ENCODE results near the gene IGSF3.

The IGSF3 gene

DNA sequence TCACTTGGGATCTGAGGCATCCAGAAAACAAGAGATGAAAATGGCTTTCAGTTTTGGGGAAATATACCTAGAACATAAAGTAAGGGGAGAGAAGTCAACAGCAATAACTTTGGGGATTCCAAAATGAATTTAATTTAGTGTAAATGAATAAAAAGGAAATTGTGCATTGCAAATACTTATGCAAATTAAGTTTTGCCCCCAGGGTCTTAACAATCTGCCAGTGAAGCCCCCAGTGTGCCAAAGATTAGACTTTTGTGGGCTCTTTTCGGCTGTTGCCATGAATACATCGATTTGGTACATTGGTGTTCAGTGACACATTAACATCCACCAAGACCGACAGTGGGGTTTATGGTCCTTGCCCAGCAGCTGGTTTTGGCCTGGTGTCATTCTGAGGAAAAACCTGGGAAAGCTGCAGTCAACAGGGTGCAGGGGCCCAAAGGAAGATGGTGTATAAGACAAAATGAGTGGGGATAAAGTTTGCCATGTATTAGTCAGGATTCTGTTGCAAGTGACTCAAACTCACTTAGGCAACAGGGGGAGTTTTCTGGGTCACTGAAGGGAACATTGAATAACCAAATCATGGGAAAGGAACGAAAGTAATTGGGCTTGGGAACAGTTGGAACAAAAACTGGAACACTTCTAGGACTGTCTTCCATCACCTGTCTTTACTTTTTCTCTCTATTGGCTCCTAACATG lies 30.2 kb upstream of the IGSF3 start:
- no peaks in the 10 kb centered on the region for H3K36me3 ChIP-seq (ENCODE audit: insufficient read depth, low read length)
- peaks cover 8% of the 10 kb centered on the region; the same call in 1 of the 2 replicates for H3K4me1 ChIP-seq (ENCODE audit: insufficient read depth, low read length)
- H3K9me3 ChIP-seq (ENCODE audit: control insufficient read depth, insufficient read depth, low read length), result no peaks in the 10 kb centered on the region
- no peak overlapping the region for H3K9ac ChIP-seq (ENCODE audit: low read depth, low read length)

DNA sequence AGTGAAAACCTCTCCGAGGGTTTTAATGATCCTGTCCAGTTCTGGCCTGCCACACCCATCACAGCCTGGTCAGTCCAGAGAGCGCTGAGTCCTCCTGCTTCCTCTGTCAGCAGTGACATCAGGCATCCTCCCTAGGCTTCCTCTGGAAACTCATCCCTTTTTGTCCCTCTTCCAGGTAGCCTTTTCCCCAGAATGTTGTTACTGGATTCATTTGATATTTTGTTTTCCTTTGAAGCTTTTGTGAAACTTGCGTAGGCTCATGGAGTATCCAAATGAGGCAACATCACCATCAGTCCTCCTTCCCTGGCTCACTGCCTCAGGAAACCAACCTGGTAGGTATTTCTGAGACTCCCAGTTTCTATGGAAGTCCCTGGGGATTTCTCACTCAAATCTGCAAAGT lies 27.0 kb upstream of the IGSF3 start:
- Histone ChIP-seq H3K9me3 (ENCODE audit: control insufficient read depth, insufficient read depth, low read length) (no peaks in the 10 kb centered on the region), H3K36me3 (ENCODE audit: insufficient read depth, low read length) (no peaks in the 10 kb centered on the region), H3K9ac (ENCODE audit: low read depth, low read length) (no peak overlapping the region), H3K4me1 (ENCODE audit: insufficient read depth, low read length) (peaks cover 8% of the 10 kb centered on the region; the same call in 1 of the 2 replicates)

- Histone ChIP-seq H3K36me3 (ENCODE audit: insufficient read depth, low read length) (no peaks in the 10 kb centered on the region), H3K9me3 (ENCODE audit: control insufficient read depth, insufficient read depth, low read length) (no peaks in the 10 kb centered on the region), H3K4me1 (ENCODE audit: insufficient read depth, low read length) (peaks cover 8% of the 10 kb centered on the region; the same call in 1 of the 2 replicates), H3K9ac (ENCODE audit: low read depth, low read length) (no peak overlapping the region)
These were observed 26.4 kb upstream of the IGSF3 start for GRCh38 chr1:116693759-116694480.

GRCh38 chr1:116692879-116693278 lies 25.3 kb upstream of the IGSF3 start:
- peaks cover 8% of the 10 kb centered on the region; the same call in 1 of the 2 replicates for H3K4me1 ChIP-seq (ENCODE audit: insufficient read depth, low read length)
- no peaks in the 10 kb centered on the region for H3K36me3 ChIP-seq (ENCODE audit: insufficient read depth, low read length)
- no peaks in the 10 kb centered on the region for H3K9me3 ChIP-seq (ENCODE audit: control insufficient read depth, insufficient read depth, low read length)
- no peak overlapping the region for H3K9ac ChIP-seq (ENCODE audit: low read depth, low read length)

GRCh38 chr1:116690849-116691406 lies 23.4 kb upstream of the IGSF3 start:
- H3K9me3 ChIP-seq (ENCODE audit: control insufficient read depth, insufficient read depth, low read length), result no peaks in the 10 kb centered on the region
- peaks cover 11% of the 10 kb centered on the region; the same call in 1 of the 2 replicates for H3K4me1 ChIP-seq (ENCODE audit: insufficient read depth, low read length)
- no peak overlapping the region for H3K9ac ChIP-seq (ENCODE audit: low read depth, low read length)
- H3K36me3 ChIP-seq (ENCODE audit: insufficient read depth, low read length), result no peaks in the 10 kb centered on the region

DNA sequence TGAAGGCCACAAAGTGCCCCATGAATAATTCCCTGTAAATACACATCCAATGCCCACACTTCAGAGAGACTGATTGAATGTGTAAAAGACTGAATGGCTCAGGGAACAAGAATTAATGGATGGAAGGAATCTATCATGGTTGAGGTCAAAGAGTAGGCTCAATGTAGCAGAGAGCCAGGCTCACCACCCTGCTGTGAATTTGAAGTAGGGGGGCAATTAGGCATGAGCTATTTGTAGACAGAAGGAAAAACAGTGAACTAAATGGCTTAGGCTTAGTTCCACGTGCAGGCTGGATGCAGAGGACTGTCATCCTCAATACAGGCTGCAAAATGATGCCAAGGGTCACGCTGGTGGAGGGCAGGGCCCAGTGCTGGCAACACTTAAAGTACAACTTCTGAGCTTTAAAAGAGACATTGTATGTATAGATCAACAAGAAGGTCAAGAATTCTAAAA lies 22.9 kb upstream of the IGSF3 start:
- H3K9me3 ChIP-seq (ENCODE audit: control insufficient read depth, insufficient read depth, low read length), result no peaks in the 10 kb centered on the region
- H3K4me1 ChIP-seq (ENCODE audit: insufficient read depth, low read length), result peaks cover 11% of the 10 kb centered on the region; the same call in 1 of the 2 replicates
- no peak overlapping the region for H3K9ac ChIP-seq (ENCODE audit: low read depth, low read length)
- no peaks in the 10 kb centered on the region for H3K36me3 ChIP-seq (ENCODE audit: insufficient read depth, low read length)

DNA sequence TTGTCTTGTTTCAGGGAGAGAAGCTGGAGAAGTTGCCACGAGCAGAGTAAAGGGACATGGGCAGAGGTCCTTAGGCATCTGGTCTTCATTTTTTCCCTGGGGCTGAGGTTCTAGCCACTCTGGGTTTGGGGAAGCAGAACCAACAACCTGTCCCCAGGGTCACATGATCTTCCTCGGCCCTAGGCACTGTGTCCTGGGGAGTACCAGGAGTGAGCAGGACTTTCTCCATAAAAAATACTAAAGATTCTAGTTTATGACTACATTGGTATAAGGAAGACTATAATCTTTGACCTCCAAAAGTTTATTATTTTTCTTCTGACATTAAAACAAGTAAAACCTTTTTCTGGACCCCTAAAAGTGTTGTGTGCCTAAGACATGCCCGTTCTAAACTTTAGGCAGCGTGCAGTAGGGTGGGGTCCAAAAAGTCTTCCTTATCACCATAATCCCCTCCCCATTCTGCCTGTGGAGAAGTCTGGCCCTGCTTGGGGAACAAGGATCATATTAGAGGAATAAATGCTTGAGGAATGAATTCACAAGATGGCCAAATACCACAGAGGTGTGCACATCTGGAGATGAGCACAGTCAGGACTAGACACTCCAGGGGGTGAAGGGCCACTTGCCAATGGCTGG lies 19.3 kb upstream of the IGSF3 start:
- H3K36me3 ChIP-seq (ENCODE audit: insufficient read depth, low read length), result no peaks in the 10 kb centered on the region
- H3K9ac ChIP-seq (ENCODE audit: low read depth, low read length), result no peak overlapping the region
- H3K9me3 ChIP-seq (ENCODE audit: control insufficient read depth, insufficient read depth, low read length), result no peaks in the 10 kb centered on the region
- peaks cover 11% of the 10 kb centered on the region; the same call in 1 of the 2 replicates for H3K4me1 ChIP-seq (ENCODE audit: insufficient read depth, low read length)

DNA sequence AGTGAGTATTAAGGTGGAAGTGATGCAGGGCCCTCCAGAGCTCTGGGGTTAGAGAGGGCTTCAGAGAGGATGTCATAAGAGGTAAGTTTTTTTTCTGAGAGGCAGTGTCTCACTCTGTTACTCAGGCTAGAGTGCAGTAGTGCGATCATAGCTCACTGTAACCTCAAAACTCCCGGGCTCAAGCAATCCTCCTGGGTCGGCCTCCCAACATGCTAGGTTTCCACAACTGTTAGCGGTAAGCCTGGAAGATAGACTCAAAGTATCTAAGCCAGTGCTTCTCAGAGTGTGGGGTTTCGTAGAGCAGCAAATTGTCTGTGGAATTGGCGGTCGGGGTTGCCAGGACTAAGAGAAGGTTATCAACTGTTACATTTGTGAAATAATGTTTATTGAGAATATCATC lies 18.6 kb upstream of the IGSF3 start:
- Histone ChIP-seq H3K9ac (ENCODE audit: low read depth, low read length) (no peak overlapping the region), H3K4me1 (ENCODE audit: insufficient read depth, low read length) (peaks cover 11% of the 10 kb centered on the region; the same call in 1 of the 2 replicates), H3K9me3 (ENCODE audit: control insufficient read depth, insufficient read depth, low read length) (no peaks in the 10 kb centered on the region), H3K36me3 (ENCODE audit: insufficient read depth, low read length) (no peaks in the 10 kb centered on the region)

DNA sequence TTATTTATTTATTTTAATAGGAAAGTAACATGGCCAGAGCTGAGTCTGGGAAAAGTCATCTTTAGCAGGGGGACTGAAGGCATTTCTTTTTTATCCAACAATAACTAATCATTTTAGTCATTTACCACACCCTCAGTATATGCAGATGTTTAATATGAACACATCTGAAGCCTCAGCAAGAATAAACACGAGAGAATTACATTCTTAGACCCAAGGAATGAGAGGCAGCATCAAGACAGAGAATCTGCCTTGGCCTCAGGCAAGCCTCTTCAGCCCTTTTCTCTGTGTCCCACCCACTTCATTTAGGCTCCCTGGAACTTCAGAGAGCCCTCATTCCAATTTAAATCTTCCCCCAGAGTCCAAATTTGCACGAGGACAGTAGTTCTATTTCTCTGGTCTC lies 17.0 kb upstream of the IGSF3 start:
- H3K4me1 ChIP-seq (ENCODE audit: insufficient read depth, low read length), result peaks cover 11% of the 10 kb centered on the region; the same call in 1 of the 2 replicates
- H3K9ac ChIP-seq (ENCODE audit: low read depth, low read length), result no peak overlapping the region
- H3K9me3 ChIP-seq (ENCODE audit: control insufficient read depth, insufficient read depth, low read length), result no peaks in the 10 kb centered on the region
- H3K36me3 ChIP-seq (ENCODE audit: insufficient read depth, low read length), result no peaks in the 10 kb centered on the region

DNA sequence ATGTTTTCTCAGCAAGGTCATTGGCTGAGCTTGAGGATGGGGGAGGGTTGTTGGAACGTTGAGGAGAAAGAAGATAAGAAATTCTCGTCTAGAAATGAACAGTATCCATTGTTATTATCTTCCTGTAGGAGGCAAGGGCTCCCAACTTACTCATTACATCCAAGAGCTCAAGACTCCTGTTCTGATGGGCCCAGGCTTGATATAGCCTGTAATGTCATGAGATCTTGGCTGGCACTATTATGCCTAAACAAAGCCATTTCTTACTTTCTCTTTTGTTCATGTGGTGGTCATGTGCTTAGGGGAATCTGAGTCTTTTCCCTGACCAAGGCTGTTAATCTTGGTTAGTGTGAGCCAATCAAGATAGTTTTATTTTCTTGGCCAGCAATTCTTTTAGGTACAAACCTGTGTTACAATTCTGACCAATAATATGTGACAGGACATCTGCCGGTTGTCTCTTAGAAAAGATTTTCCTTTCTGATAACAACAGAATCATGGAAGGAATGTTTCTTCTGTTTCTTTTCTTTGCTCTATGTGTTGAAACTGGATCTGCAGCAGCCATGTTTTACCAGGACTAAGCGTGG lies 15.2 kb upstream of the IGSF3 start:
- H3K4me1 ChIP-seq (ENCODE audit: insufficient read depth, low read length), result peaks cover 10% of the 10 kb centered on the region; the same call in 1 of the 2 replicates

DNA sequence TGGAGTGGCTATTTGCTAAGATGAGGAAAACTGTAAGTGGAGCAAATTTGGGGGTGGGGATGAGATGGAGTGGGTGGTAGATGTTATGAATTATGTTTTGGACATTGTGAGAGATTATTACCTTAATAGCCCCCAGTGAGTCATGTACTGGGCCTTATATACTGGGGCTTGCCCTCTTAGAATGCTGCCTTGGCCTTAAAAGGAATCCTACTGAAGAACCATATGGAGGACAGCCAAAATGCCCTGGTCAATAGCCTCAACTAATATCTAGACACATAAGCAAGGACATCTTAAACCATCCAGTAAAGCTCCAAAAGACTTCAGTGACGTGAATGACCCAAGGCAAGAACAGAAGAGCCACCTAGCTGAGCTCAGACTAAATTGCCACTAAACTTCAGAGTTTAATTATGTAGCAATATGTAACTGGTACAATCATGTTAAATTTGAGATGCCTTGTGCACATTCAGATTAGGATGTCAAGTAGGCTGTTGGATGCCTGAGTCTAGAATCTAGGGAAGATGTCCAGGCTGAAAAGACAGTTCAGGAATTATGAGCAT lies 13.9 kb upstream of the IGSF3 start:
- H3K9ac ChIP-seq (ENCODE audit: low read depth, low read length), result no peak overlapping the region
- no peaks in the 10 kb centered on the region for H3K4me1 ChIP-seq (ENCODE audit: insufficient read depth, low read length)
- H3K9me3 ChIP-seq (ENCODE audit: control insufficient read depth, insufficient read depth, low read length), result no peaks in the 10 kb centered on the region
- H3K36me3 ChIP-seq (ENCODE audit: insufficient read depth, low read length), result no peaks in the 10 kb centered on the region

More for the DNA sequence above, 15.2 kb upstream of the IGSF3 start:
- H3K9ac ChIP-seq (ENCODE audit: low read depth, low read length), result no peak overlapping the region
- no peaks in the 10 kb centered on the region for H3K9me3 ChIP-seq (ENCODE audit: control insufficient read depth, insufficient read depth, low read length)
- H3K36me3 ChIP-seq (ENCODE audit: insufficient read depth, low read length), result no peaks in the 10 kb centered on the region

DNA sequence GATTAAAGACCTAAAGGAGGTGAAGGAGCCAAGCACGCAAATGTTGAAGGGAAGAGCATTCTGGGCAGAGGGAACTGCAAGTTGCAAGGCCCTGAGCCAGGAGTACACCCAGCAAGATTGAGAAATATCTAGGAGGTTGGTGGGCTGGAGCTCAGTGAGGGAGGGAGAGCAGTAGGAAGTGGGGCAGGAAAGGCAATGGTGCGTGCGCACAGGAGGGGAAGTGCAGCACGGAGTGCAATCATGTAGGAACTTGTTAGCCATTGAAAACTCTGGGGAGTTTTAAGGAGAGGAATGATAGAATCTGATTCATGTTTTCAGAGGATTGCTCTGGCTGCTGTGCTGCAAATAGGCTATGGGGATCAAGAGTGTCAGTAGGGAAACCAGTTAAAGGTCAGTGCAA lies 13.2 kb upstream of the IGSF3 start:
- Histone ChIP-seq H3K9ac (ENCODE audit: low read depth, low read length) (no peak overlapping the region), H3K36me3 (ENCODE audit: insufficient read depth, low read length) (no peaks in the 10 kb centered on the region), H3K4me1 (ENCODE audit: insufficient read depth, low read length) (no peaks in the 10 kb centered on the region), H3K9me3 (ENCODE audit: control insufficient read depth, insufficient read depth, low read length) (no peaks in the 10 kb centered on the region)

DNA sequence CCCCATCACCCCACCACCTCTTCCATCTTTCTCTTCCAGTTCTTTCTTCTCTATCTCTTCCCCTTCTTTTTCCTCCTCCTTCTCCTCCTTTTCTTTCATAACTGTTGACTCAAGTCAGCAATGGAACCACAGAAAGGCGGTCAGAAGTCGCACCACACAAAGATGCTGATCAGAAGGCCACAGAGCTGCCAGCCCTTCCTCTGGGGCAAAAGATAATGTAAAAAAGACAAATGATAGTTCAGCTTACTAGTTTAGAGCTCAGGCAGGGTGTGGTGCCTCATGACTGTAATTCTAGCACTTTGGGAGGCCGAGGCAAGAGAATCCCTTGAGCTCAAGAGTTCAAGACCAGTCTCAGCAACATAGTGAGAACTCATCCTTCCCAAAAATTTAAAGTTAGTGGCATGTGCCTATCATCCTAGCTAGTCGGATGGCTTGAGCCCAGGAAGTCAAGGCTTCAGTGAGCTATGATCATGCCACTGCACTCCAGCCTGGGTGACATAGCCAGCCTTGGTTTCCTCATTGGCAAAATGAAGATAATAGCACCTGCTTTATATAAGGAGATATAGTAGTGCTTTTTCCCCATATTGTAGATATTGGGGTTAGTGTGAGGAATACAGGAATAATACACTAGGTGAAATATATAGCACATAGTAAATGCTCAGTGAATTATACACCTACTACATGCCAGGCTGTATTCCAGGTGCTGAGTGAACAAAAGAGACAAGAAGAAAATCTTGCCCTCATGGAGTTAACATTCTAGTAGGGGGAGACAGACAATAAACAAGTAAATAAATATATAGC lies 12.5 kb upstream of the IGSF3 start:
- Histone ChIP-seq H3K9ac (ENCODE audit: low read depth, low read length) (no peak overlapping the region), H3K36me3 (ENCODE audit: insufficient read depth, low read length) (no peaks in the 10 kb centered on the region), H3K9me3 (ENCODE audit: control insufficient read depth, insufficient read depth, low read length) (no peaks in the 10 kb centered on the region), H3K4me1 (ENCODE audit: insufficient read depth, low read length) (no peaks in the 10 kb centered on the region)

Data from ES-I3 (cell line).